NCI-H774 (cell line): ENCODE data around the gene SULT4A1.

Experiments
- DNase-seq: peaks from one replicate; lab custom pipeline; 2025; lab: John Stamatoyannopoulos, UW

The SULT4A1 gene

GRCh38 chr22:43844560-43845545 lies 17.5 kb downstream of the SULT4A1 start:
- DNase-seq = no peak

- DNase-seq = no peak
Observed at GRCh38 chr22:43843783-43844530, 18.4 kb downstream of the SULT4A1 start.

GRCh38 chr22:43841742-43842141 lies 20.6 kb downstream of the SULT4A1 start:
- no peak for DNase-seq

GRCh38 chr22:43840851-43841250 lies 21.5 kb downstream of the SULT4A1 start:
- DNase-seq = no peak

DNA sequence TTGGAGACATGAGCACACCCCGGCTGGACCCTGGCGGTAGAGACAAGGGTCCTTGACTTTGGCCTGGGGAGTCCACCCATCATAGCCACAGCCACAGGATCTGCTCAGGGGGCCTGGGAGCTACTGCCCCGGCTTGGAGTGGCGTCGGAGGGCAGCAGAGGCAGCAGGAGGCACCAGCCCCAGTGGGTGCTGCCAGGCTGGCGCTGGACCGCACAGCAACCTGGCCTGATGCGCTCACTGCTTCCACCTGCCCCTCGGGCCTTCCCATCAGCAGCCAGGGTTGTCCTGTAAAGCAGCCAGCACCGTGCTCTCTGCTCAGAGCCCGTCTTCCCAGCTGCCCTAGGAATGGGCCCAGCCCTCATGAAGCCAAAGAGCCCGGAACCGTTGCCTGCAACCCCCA lies 21.9 kb downstream of the SULT4A1 start:
- DNase-seq = no peak

DNA sequence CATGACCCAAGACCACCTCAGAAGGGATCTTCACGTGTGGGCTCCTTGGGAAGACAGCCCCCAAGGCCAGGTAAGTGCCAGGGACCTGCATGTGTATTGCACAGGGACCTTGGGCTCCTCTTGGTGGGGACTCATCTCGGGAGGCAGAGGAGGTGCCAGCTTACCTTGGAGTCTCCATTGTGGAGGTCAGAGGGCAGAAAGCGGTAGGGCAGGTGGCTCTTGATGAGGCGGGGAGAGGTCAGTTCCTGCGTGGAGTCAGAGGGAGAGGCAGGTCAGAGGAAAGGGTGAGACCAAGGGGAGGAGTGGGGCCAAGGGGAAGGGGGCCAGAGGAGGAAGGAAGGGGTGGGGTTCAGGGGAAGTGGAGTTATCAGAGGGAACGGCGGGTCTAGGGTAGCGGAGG lies 22.5 kb downstream of the SULT4A1 start:
- DNase-seq = no peak

DNA sequence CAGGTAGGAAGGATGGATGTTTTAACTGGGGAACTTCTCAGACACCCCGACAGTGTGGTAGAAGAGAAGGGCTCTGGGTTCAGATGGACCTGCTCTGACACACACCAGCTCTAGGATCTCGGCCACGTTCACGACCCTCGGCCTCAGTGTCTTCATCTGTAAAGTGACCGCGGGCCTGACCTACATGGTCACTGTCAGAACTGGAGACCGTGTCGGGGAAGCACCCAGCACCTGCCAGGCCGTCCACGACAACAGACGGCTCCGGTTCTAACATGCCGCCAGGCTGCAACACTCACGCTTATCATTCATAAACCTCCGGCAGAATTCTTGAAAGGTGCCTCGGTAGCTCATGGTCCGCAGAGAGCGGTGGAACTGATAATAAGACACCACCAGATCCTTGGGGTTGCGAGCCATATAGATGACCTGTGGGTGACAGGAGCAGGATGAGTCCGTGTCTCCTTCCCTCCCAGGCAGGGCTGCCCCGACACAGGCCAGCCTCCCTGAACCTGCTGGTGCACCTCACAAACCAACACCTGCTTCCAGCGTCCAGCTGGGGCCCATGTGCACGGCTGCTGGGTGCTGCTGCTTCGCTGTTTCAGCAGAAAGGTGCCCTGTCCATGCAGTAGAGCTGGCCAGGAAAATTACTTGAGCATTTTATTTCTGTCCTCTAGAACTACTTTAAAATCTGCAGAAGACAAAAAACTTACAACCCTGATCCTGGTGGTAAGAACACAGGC lies 23.6 kb downstream of the SULT4A1 start:
- DNase-seq = no peak

DNA sequence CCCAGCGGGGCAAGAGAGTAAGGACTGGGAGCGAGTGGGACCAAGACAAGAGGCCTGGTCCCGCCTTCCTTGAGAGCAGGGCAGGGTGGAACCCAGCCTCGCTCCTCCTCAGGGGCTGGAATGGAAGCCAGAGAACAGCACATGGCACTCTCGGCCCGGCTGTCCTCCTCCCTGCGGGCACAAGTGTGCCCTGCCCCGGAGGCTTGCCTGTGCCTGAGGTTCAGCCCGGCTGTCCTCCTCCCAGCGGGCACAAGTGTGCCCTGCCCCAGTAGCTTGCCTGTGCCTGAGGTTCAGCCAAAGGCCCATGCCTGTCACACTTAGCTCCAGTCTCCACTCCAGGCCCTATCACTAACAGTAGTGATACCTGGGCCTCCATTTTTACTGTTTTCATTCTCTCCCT lies 24.2 kb downstream of the SULT4A1 start:
- no peak for DNase-seq

GRCh38 chr22:43837666-43838065 lies 24.6 kb downstream of the SULT4A1 start:
- DNase-seq = no peak

GRCh38 chr22:43835736-43836135 lies 26.6 kb downstream of the SULT4A1 start:
- DNase-seq = no peak

DNA sequence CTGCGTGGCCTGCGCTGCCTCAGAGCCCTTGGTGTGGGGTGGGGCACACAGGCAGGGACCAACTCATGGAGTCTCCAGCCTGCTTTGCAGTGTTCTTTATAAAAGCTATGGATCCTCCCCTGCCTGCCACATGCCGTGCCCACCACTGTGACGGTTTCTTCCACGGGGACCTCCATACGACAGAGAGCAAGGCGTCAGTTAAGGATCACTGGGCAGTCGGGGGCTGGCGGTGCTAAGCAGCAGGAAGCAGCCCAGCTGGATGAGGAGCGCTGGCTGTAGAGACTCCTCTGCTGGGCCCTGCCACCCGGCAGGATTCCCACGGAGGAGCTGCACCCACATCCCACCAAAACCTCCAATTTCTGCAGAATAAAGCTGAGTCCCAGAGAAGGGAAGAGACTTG lies 27.1 kb downstream of the SULT4A1 start:
- DNase-seq = no peak

- DNase-seq = no peak
Observed at GRCh38 chr22:43833286-43834240, 28.8 kb downstream of the SULT4A1 start.

DNA sequence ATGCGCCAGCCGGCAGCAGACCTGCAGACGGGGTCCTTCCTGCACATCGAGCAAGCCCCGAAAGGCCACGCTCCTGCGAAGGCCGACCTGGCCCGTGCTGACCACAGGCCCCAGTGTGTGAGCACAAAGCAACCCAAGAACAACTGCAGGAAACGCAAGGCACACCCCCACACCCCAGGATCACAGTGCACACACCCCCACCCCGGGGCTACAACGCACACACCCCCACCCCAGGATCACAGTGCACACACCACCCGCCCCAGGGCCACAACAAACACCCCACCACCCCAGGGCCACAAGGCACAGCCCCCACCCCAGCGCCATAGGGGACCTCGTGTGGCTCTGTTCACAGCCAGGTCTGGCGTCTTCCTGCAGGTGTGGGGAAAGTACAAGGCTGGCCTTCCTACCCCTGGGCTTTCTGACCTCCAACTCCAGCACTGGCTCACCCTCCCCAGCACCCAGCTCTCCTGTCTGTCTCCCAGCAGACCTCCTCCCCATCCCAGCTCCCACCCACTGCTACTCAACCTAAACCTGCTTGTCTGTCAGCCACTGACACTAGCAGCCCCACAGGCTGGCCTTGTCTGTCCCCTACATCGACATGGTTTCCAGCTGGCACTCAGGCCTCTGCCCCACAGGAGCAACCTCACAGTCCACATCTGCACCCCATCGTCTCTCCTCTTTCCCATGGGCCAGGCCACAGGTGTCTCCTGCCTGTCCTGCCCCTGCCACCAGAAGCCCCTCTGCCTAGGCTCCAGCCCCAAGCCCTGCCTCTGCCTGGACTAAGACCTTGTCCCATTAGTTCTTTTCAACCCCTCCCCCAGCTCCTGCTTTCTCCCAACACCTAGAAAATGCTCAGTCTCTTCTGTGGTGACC lies 29.7 kb downstream of the SULT4A1 start:
- DNase-seq = no peak

DNA sequence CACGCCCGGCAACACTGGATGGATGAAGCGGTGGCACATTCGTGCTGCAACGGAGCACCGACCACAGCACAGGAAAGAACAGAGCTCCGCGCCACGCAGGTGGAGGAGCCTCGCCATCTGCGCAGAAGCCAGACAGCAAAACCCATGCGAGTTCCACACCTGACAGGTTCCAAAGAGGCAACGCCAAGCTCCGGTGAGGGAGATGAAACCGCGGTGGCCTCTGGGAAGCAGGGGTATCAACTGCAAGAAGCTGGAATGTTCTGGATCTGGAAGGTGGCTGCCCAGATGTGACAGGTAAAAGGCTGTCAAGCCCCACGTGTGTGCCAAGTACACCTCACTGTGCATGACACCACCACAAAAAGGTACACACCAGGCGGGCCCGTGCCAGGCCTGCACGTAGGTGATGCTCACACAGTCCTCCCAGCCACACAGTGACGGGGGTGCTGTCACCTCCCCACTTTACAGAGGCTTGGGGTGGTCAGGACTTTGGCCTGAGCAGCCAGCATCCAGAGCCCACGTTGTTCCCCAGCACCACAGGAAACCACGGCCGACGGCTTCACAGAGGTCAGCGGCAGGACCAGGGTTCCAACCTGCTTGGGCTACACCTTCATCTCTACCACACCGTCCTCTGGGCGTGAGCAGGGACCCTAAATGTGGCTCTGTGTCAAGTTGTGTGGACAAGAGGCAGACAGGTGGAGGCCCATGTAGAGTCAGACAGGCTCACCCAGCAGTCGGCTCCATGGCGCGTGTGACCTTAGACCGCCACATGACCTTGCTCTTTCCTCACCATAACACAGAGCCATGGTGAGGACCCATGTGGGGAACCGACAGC lies 30.5 kb downstream of the SULT4A1 start:
- DNase-seq = no peak

DNA sequence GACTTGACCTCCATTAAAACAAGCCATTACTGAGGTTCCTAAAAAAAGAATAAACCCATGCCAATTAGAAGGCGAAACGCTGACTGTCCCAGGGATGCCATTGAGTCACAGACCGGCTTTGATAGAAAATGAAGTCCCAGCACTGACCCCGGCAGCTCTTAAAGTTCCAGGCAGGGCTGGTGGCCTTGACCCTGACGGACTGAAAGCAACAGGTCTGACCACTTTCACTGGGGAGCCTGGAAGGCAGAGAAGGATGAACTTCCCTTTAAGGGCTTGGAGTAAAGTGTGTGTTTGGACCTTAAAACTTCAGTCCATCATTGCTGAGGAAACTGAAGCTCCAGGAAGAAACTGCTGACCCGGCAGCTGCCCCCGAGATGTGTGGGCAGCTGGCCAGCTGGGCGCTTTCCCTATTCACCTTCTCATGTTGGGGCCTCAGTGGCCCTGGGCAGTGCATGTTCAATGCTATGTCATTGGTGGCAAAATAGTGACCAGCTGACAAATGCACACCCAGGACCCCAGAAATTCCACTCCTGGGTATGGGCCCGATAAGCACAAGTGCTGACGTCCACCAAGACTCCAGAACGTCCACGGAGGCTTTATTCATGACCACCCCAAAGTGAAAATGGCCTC lies 31.3 kb downstream of the SULT4A1 start:
- DNase-seq = no peak

DNA sequence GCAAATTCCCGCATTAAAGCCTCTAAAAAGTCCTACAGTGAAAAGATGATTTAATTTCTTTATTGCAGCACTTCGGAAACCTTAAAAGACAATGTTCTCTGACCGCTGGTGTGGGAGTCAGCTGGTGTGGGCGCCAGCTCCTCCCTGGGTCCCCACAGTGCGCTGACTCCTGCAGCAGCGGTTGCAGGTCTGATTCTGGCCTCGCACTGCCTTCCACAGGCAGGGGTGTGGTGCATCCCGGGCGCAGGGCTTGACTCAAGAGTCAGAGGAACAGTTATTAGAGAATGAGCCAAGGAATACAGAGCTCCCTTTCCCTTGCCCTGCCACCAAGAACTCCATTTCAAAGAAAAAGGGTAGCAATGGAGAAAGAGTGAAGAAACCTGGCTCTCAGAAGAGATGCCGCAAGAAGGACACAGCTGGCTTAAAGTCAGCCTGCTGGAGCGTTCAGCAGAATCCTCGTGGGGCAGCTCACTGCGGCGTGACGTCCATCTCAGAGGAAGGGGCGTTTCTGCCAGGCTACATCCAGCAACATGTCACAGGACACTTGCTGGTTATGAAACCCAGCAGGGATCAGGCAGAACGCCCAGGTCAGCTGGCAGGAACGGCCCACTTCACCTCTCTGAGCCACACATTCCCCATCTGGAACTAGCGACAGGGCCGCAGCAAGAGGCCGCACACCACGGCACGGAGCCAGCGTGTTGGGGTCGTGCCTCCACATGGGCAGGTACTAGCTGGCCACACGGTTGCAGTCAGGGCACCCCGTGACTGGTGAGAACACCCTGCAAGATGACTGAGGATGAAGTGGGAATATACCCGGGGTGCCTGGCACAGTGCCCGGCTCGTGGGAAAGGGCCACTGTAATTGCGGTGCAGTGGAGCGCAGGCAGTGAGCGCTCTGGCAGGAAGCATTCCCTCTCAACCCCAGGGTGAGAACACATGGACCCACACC lies 32.1 kb downstream of the SULT4A1 start:
- DNase-seq = no peak

- no peak for DNase-seq
Observed at GRCh38 chr22:43828998-43829782, 33.1 kb downstream of the SULT4A1 start.
